Measurements from ENCODE around the gene WWTR1.

Gene WWTR1

GRCh38 chr3:149566292-149566975 lies 91.4 kb downstream of the WWTR1 start:
- no peaks in the 10 kb centered on the region for H3K9me3 ChIP-seq (ENCODE audit: low read length)
- H3K27ac ChIP-seq (ENCODE audit: low read depth, low read length, poor library complexity, severe bottlenecking): peak overlapping the region; percentile 15
- H4K20me1 ChIP-seq (ENCODE audit: insufficient read depth, low read length): no peaks in the 10 kb centered on the region
- H3K27me3 ChIP-seq (ENCODE audit: insufficient read depth, low read length): no peaks in the 10 kb centered on the region
- no peak for TF ChIP-seq EZH2 (IDR thresholded peaks at IDR 0.05; ENCODE audit: borderline replicate concordance, low read length)
- TF ChIP-seq CTCF (IDR thresholded peaks at IDR 0.05; ENCODE audit: low read length): no peak
- no peak overlapping the region for H3K9ac ChIP-seq (ENCODE audit: low read length)
- no peak overlapping the region for H2AFZ ChIP-seq (ENCODE audit: low read length)
- H3K9me2 ChIP-seq (ENCODE audit: low read depth, low read length): no peaks in the 10 kb centered on the region
- no peak overlapping the region for H3K4me2 ChIP-seq (ENCODE audit: low read length)
- H3K4me1 ChIP-seq (ENCODE audit: insufficient read depth, low read length, severe bottlenecking): no peaks in the 10 kb centered on the region
- no peaks in the 10 kb centered on the region for H3K79me2 ChIP-seq (ENCODE audit: insufficient read depth, low read length)
- no peaks in the 10 kb centered on the region for H3F3A ChIP-seq (ENCODE audit: insufficient read depth, low read length)
- no peaks in the 10 kb centered on the region for H3K36me3 ChIP-seq (ENCODE audit: insufficient read depth, low read length)
- no peak overlapping the region for H3K4me3 ChIP-seq (ENCODE audit: low read depth, low read length, poor library complexity, severe bottlenecking)

GRCh38 chr3:149564079-149564478 lies 93.7 kb downstream of the WWTR1 start:
- H3K9ac ChIP-seq (ENCODE audit: low read length): no peak overlapping the region
- no peak overlapping the region for H3K4me2 ChIP-seq (ENCODE audit: low read length)
- H3K27me3 ChIP-seq (ENCODE audit: insufficient read depth, low read length): no peaks in the 10 kb centered on the region
- H4K20me1 ChIP-seq (ENCODE audit: insufficient read depth, low read length): no peaks in the 10 kb centered on the region
- no peak overlapping the region for H3K27ac ChIP-seq (ENCODE audit: low read depth, low read length, poor library complexity, severe bottlenecking)
- no peaks in the 10 kb centered on the region for H3K9me2 ChIP-seq (ENCODE audit: low read depth, low read length)
- H3K79me2 ChIP-seq (ENCODE audit: insufficient read depth, low read length): no peaks in the 10 kb centered on the region
- no peak overlapping the region for H2AFZ ChIP-seq (ENCODE audit: low read length)
- no peaks in the 10 kb centered on the region for H3K9me3 ChIP-seq (ENCODE audit: low read length)
- no peaks in the 10 kb centered on the region for H3F3A ChIP-seq (ENCODE audit: insufficient read depth, low read length)
- H3K4me1 ChIP-seq (ENCODE audit: insufficient read depth, low read length, severe bottlenecking): no peaks in the 10 kb centered on the region
- no peak overlapping the region for H3K4me3 ChIP-seq (ENCODE audit: low read depth, low read length, poor library complexity, severe bottlenecking)
- TF ChIP-seq EZH2 (IDR thresholded peaks at IDR 0.05; ENCODE audit: borderline replicate concordance, low read length) (no peak), CTCF (IDR thresholded peaks at IDR 0.05; ENCODE audit: low read length) (no peak)
- H3K36me3 ChIP-seq (ENCODE audit: insufficient read depth, low read length): no peaks in the 10 kb centered on the region

GRCh38 chr3:149563114-149563513 lies 94.7 kb downstream of the WWTR1 start:
- H3K27ac ChIP-seq (ENCODE audit: low read depth, low read length, poor library complexity, severe bottlenecking): no peak overlapping the region
- H3K36me3 ChIP-seq (ENCODE audit: insufficient read depth, low read length): no peaks in the 10 kb centered on the region
- H3K79me2 ChIP-seq (ENCODE audit: insufficient read depth, low read length): no peaks in the 10 kb centered on the region
- H3K9me2 ChIP-seq (ENCODE audit: low read depth, low read length): no peaks in the 10 kb centered on the region
- H3K4me1 ChIP-seq (ENCODE audit: insufficient read depth, low read length, severe bottlenecking): no peaks in the 10 kb centered on the region
- TF ChIP-seq CTCF (IDR thresholded peaks at IDR 0.05; ENCODE audit: low read length) (no peak), EZH2 (IDR thresholded peaks at IDR 0.05; ENCODE audit: borderline replicate concordance, low read length) (no peak)
- no peaks in the 10 kb centered on the region for H3K9me3 ChIP-seq (ENCODE audit: low read length)
- no peaks in the 10 kb centered on the region for H3F3A ChIP-seq (ENCODE audit: insufficient read depth, low read length)
- H3K4me2 ChIP-seq (ENCODE audit: low read length): no peak overlapping the region
- H2AFZ ChIP-seq (ENCODE audit: low read length): no peak overlapping the region
- H3K27me3 ChIP-seq (ENCODE audit: insufficient read depth, low read length): no peaks in the 10 kb centered on the region
- no peak overlapping the region for H3K4me3 ChIP-seq (ENCODE audit: low read depth, low read length, poor library complexity, severe bottlenecking)
- no peaks in the 10 kb centered on the region for H4K20me1 ChIP-seq (ENCODE audit: insufficient read depth, low read length)
- no peak overlapping the region for H3K9ac ChIP-seq (ENCODE audit: low read length)

Data from OCI-LY1 (cell line).